Astrocyte of the hippocampus (primary cell): ENCODE measurements around the gene CDH13.

ENCODE experiments used
- DNase-seq: peaks from one replicate; pipeline ENCODE4 v3.0.0; 2011; ENCODE audit warnings: low read depth, low spot score

The CDH13 gene

GRCh38 chr16:83794860-83795554 is 1168.2 kb downstream of the CDH13 start:
- no peak for DNase-seq

GRCh38 chr16:83797013-83797412 is 1170.2 kb downstream of the CDH13 start:
- DNase-seq, result no peak

- no peak for DNase-seq
Measured at GRCh38 chr16:83799336-83799735, 1172.6 kb downstream of the CDH13 start.

- DNase-seq, result peak; percentile 77
Measured at GRCh38 chr16:83802135-83802534, 1175.4 kb downstream of the CDH13 start.

- DNase-seq, result no peak
Measured at GRCh38 chr16:83802554-83803205, 1175.9 kb downstream of the CDH13 start.

GRCh38 chr16:83803811-83804210 is 1177.0 kb downstream of the CDH13 start:
- DNase-seq, result no peak

GRCh38 chr16:83804366-83804765 is 1177.6 kb downstream of the CDH13 start:
- DNase-seq, result no peak

GRCh38 chr16:83806036-83806435 is 1179.3 kb downstream of the CDH13 start:
- DNase-seq, result no peak

- no peak for DNase-seq
Measured at GRCh38 chr16:83806731-83807130, 1180.0 kb downstream of the CDH13 start.

- DNase-seq, result no peak
Measured at GRCh38 chr16:83807327-83807709, 1180.5 kb downstream of the CDH13 start.

- peak; percentile 96 for DNase-seq
Measured at GRCh38 chr16:83807710-83808572, 1181.2 kb downstream of the CDH13 start, which contains the start of gene HSBP1. Gene HSBP1 (plus strand): TSS chr16:83807978. CDS start chr16:83808077, 99 bp downstream.

GRCh38 chr16:83808573-83809014 is 1181.8 kb downstream of the CDH13 start:
- DNase-seq, result peak; percentile 11

GRCh38 chr16:83809092-83809491 is 1182.3 kb downstream of the CDH13 start:
- no peak for DNase-seq

GRCh38 chr16:83810901-83811300 is 1184.1 kb downstream of the CDH13 start:
- DNase-seq, result no peak

GRCh38 chr16:83813823-83814658 is 1187.3 kb downstream of the CDH13 start:
- DNase-seq, result peak; percentile 80

- DNase-seq, result peak; percentile 56
Measured at GRCh38 chr16:83814659-83814985, 1187.9 kb downstream of the CDH13 start.

- DNase-seq, result no peak
Measured at GRCh38 chr16:83817022-83817421, 1190.3 kb downstream of the CDH13 start.

- DNase-seq, result no peak
Measured at GRCh38 chr16:83818276-83818675, 1191.5 kb downstream of the CDH13 start.

GRCh38 chr16:83819361-83819760 is 1192.6 kb downstream of the CDH13 start:
- DNase-seq, result no peak

GRCh38 chr16:83826146-83826913 is 1199.6 kb downstream of the CDH13 start:
- peak; percentile 94 for DNase-seq
